ENCODE measurements around the gene TIMM23. TPM values are rescaled to one million over a fixed set of nuclear protein-coding genes. Genes with fewer than 3 reads are reported as not detected.
A peak's percentile ranks its signal among the peaks of the same experiment; 100 is the strongest.

TIMM23 gene
- total and polyA plus RNA-seq, 4 donors = 41.8 to 66.8 (median 42.7) TPM

DNA sequence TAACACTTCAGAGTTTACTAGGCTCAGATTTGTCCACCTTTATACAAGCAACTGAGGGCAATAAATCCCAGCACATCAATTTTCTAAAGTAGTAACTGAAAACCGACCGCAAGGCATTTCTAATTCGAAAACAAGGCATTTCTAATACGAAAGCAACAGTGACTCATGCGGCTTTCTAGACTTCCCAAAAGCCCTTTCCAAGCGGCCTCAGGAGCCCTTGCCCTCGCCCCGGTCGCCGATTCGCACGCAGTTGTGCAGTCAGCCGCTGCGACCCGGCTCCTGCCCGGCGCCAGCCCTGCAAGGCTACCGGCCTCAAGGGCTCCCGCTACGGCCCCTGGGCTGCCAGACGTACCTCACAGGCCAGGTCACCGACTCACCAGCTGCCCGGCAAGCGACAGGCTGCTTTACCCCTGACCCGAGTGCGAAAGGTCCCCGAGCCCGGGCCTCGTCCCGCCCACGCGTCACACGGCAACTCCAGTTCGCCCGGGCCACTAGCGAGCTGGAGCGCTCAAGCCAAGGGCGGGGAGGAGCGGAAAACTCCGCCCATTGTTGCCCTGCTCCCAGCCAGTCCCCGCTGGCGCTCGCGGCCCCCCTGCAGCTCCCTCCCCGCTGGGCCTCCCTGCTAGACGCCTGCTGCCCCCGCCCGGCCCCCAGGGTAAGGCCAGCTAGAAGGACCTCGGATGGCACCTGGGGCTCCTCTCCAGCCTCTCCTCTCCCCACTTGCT, 50.9 kb downstream of the TIMM23 start:
- Histone ChIP-seq H3K4me3 (ENCODE audit: low read depth in 1 of 3, low read length in 3 of 3) (peak overlapping the region; percentile 47 to 78 (median 75)), H3K9ac (ENCODE audit: low read depth in 1 of 2, low read length in 2 of 2) (peak overlapping the region; percentile 59 to 96), H3K27ac (ENCODE audit: low read depth in 1 of 2, low read length in 2 of 2) (peak overlapping the region; percentile 92 to 97), H3K4me1 (ENCODE audit: control insufficient read depth in 4 of 4, insufficient read depth in 4 of 4, low read length in 3 of 4) (peaks cover 7 to 81% (median 80%) of the 10 kb centered on the region in 4 donors), H3K27me3 (ENCODE audit: control insufficient read depth in 4 of 4, insufficient read depth in 4 of 4, low read length in 3 of 4) (no peaks in the 10 kb centered on the region), H3K36me3 (ENCODE audit: control insufficient read depth in 4 of 4, insufficient read depth in 3 of 4, low read depth in 1 of 4, low read length in 3 of 4) (no peaks in the 10 kb centered on the region), H3K9me3 (ENCODE audit: control insufficient read depth in 4 of 4, low read length in 3 of 4) (no peaks in the 10 kb centered on the region)
- DNase-seq (ENCODE audit: low spot score) = peak; percentile 95
- peak; percentile 86 for TF ChIP-seq NR2F2 (IDR thresholded peaks at IDR 0.05)
- peak; percentile 61 for TF ChIP-seq TAF1 (conservative IDR thresholded peaks at IDR 0.05)
- TF ChIP-seq, protein P1, sequence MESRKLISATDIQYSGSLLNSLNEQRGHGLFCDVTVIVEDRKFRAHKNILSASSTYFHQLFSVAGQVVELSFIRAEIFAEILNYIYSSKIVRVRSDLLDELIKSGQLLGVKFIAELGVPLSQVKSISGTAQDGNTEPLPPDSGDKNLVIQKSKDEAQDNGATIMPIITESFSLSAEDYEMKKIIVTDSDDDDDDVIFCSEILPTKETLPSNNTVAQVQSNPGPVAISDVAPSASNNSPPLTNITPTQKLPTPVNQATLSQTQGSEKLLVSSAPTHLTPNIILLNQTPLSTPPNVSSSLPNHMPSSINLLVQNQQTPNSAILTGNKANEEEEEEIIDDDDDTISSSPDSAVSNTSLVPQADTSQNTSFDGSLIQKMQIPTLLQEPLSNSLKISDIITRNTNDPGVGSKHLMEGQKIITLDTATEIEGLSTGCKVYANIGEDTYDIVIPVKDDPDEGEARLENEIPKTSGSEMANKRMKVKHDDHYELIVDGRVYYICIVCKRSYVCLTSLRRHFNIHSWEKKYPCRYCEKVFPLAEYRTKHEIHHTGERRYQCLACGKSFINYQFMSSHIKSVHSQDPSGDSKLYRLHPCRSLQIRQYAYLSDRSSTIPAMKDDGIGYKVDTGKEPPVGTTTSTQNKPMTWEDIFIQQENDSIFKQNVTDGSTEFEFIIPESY (IDR thresholded peaks at IDR 0.05) = peak; percentile 50
- TF ChIP-seq JUND (IDR thresholded peaks at IDR 0.05) = peak; percentile 31 to 75
- TF ChIP-seq, protein P2, sequence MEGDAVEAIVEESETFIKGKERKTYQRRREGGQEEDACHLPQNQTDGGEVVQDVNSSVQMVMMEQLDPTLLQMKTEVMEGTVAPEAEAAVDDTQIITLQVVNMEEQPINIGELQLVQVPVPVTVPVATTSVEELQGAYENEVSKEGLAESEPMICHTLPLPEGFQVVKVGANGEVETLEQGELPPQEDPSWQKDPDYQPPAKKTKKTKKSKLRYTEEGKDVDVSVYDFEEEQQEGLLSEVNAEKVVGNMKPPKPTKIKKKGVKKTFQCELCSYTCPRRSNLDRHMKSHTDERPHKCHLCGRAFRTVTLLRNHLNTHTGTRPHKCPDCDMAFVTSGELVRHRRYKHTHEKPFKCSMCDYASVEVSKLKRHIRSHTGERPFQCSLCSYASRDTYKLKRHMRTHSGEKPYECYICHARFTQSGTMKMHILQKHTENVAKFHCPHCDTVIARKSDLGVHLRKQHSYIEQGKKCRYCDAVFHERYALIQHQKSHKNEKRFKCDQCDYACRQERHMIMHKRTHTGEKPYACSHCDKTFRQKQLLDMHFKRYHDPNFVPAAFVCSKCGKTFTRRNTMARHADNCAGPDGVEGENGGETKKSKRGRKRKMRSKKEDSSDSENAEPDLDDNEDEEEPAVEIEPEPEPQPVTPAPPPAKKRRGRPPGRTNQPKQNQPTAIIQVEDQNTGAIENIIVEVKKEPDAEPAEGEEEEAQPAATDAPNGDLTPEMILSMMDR (IDR thresholded peaks at IDR 0.05; ENCODE audit: low read depth, low read length, missing input control) = no peak
- peak; percentile 94 for TF ChIP-seq SP1 (IDR thresholded peaks at IDR 0.05)
- peak; percentile 49 for TF ChIP-seq FOXA2 (IDR thresholded peaks at IDR 0.05)
- no peak for TF ChIP-seq GABPA (IDR thresholded peaks at IDR 0.05 in 1 of 2, conservative IDR thresholded peaks at IDR 0.05 in 1 of 2)
- TF ChIP-seq RAD21 (IDR thresholded peaks at IDR 0.05) = peak; percentile 62 to 64
- peak; percentile 91 for TF ChIP-seq REST (IDR thresholded peaks at IDR 0.05)
- peak; percentile 83 for TF ChIP-seq HNF4G (IDR thresholded peaks at IDR 0.05)
- TF ChIP-seq, protein P3, sequence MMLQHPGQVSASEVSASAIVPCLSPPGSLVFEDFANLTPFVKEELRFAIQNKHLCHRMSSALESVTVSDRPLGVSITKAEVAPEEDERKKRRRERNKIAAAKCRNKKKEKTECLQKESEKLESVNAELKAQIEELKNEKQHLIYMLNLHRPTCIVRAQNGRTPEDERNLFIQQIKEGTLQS (IDR thresholded peaks at IDR 0.05) = no peak
- peak; percentile 65 for TF ChIP-seq MAX (IDR thresholded peaks at IDR 0.05)
- peak; percentile 87 to 93 for TF ChIP-seq RXRA (IDR thresholded peaks at IDR 0.05)
- TF ChIP-seq EGR1 (IDR thresholded peaks at IDR 0.05; ENCODE audit: low read depth in 2 of 2) = peak; percentile 98 to 99
- TF ChIP-seq HNF4A (conservative IDR thresholded peaks at IDR 0.05) = peak; percentile 93 to 95
- TF ChIP-seq YY1 (IDR thresholded peaks at IDR 0.05) = peak; percentile 78
- TF ChIP-seq FOXA1 (IDR thresholded peaks at IDR 0.05) = peak; percentile 35
- WGBS = 2% methylated on average over 49 of the region's 49 CpGs
